ENCODE measurements around the gene KCNT1. TPM values are rescaled to one million over a fixed set of nuclear protein-coding genes. Genes with fewer than 3 reads are reported as not detected.
"Not testable (repeated sequence)": the region's sequence is repeated elsewhere in the genome, so short reads cannot be mapped to it uniquely, and the experiment has no call there.

Gene KCNT1
- under 1 TPM in 1 of 2 donors, not detected in 1; 0.34 TPM for total RNA-seq
- long read RNA-seq, partial matches to known transcripts = 0 of 1 reads
- long read RNA-seq, other reads (novel, unspliced or antisense) = 0 of 1 reads

GRCh38 chr9:135701959-135702721 is at the start of gene KCNT1:
KCNT1 (plus strand) TSS chr9:135702185; CDS start chr9:135702259, 74 bp downstream.
- DNase-seq = peak in 1 of 2 donors; percentile 45
- ATAC-seq = peak; percentile 73
- intact Hi-C loops (cut with DNase I, micrococcal nuclease) = no loop called here

GRCh38 chr9:135655317-135655716 is 46.7 kb upstream of the KCNT1 start:
- intact Hi-C loops (cut with DNase I, micrococcal nuclease) = no loop called here
- ATAC-seq = no peak
- DNase-seq = no peak

GRCh38 chr9:135657416-135657815 is 44.6 kb upstream of the KCNT1 start:
- no peak for DNase-seq
- no peak for ATAC-seq
- intact Hi-C loops (cut with DNase I, micrococcal nuclease) = no loop called here

- ATAC-seq (no peak), DNase-seq (no peak)
- intact Hi-C loops (cut with DNase I, micrococcal nuclease) = no loop called here
These were observed 42.7 kb upstream of the KCNT1 start for GRCh38 chr9:135659252-135659651.

- intact Hi-C loops (cut with DNase I, micrococcal nuclease) = no loop called here
- DNase-seq (no peak), ATAC-seq (no peak)
These were observed 41.6 kb upstream of the KCNT1 start for GRCh38 chr9:135660407-135660806.

GRCh38 chr9:135661816-135662560 is 40.0 kb upstream of the KCNT1 start:
- intact Hi-C loops (cut with DNase I, micrococcal nuclease) = no loop called here
- DNase-seq = no peak

GRCh38 chr9:135662758-135663450 is 39.1 kb upstream of the KCNT1 start, which contains the start of gene LCN9:
LCN9 (plus strand) TSS chr9:135663309; CDS start chr9:135663322, 13 bp downstream.
- no peak for DNase-seq
- ATAC-seq = no peak
- intact Hi-C loops (cut with DNase I, micrococcal nuclease) = no loop called here

More at GRCh38 chr9:135661816-135662560, 40.0 kb upstream of the KCNT1 start:
- ATAC-seq = no peak

GRCh38 chr9:135663451-135663770 is 38.6 kb upstream of the KCNT1 start:
- DNase-seq = no peak
- intact Hi-C loops (cut with DNase I, micrococcal nuclease) = no loop called here
- no peak for ATAC-seq

- DNase-seq = no peak
- ATAC-seq = no peak
- intact Hi-C loops (cut with DNase I, micrococcal nuclease) = no loop called here
These were observed 38.1 kb upstream of the KCNT1 start for GRCh38 chr9:135663857-135664256.

GRCh38 chr9:135664266-135664665 is 37.7 kb upstream of the KCNT1 start:
- DNase-seq = no peak
- ATAC-seq = no peak
- intact Hi-C loops (cut with DNase I, micrococcal nuclease) = no loop called here

GRCh38 chr9:135664801-135665794 is 36.9 kb upstream of the KCNT1 start:
- ATAC-seq (no peak), DNase-seq (no peak)
- intact Hi-C loops (cut with DNase I, micrococcal nuclease) = no loop called here

GRCh38 chr9:135665795-135666189 is 36.2 kb upstream of the KCNT1 start:
- intact Hi-C loops (cut with DNase I, micrococcal nuclease) = no loop called here
- no peak for ATAC-seq
- no peak for DNase-seq

GRCh38 chr9:135666534-135667462 is 35.2 kb upstream of the KCNT1 start:
- intact Hi-C loops (cut with DNase I, micrococcal nuclease) = no loop called here
- ATAC-seq = no peak
- DNase-seq = no peak

GRCh38 chr9:135667463-135668001 is 34.5 kb upstream of the KCNT1 start:
- intact Hi-C loops (cut with DNase I, micrococcal nuclease) = no loop called here
- ATAC-seq = no peak

GRCh38 chr9:135669018-135669417 is 33.0 kb upstream of the KCNT1 start:
- DNase-seq; ATAC-seq; intact Hi-C loops (cut with DNase I, micrococcal nuclease): not testable (repeated sequence)

More at GRCh38 chr9:135667463-135668001, 34.5 kb upstream of the KCNT1 start:
- no peak for DNase-seq

GRCh38 chr9:135669616-135670285 is 32.2 kb upstream of the KCNT1 start:
- no peak for DNase-seq
- intact Hi-C loops (cut with DNase I, micrococcal nuclease) = no loop called here

More at GRCh38 chr9:135669616-135670285, 32.2 kb upstream of the KCNT1 start:
- ATAC-seq = no peak
